ENCODE measurements around the gene GABRB2.
"Not testable (repeated sequence)": the region's sequence is repeated elsewhere in the genome, so short reads cannot be mapped to it uniquely, and the experiment has no call there.

GABRB2 gene

GRCh38 chr5:161385027-161385426 is 161.5 kb downstream of the GABRB2 start:
- DNase-seq: no peak

- no peak for DNase-seq
Observed at GRCh38 chr5:161382685-161383084, 163.8 kb downstream of the GABRB2 start.

- DNase-seq: no peak
Observed at GRCh38 chr5:161380486-161380885, 166.0 kb downstream of the GABRB2 start.

- DNase-seq: no peak
Observed at GRCh38 chr5:161378701-161379100, 167.8 kb downstream of the GABRB2 start.

- DNase-seq: no peak
Observed at GRCh38 chr5:161376034-161376433, 170.5 kb downstream of the GABRB2 start.

GRCh38 chr5:161373345-161373707 is 173.2 kb downstream of the GABRB2 start:
- DNase-seq: no peak

GRCh38 chr5:161372682-161373344 is 173.7 kb downstream of the GABRB2 start:
- DNase-seq: no peak

- no peak for DNase-seq
Observed at GRCh38 chr5:161369022-161369421, 177.5 kb downstream of the GABRB2 start.

GRCh38 chr5:161358446-161358845 is 188.1 kb downstream of the GABRB2 start:
- DNase-seq: no peak

- DNase-seq: no peak
Observed at GRCh38 chr5:161344234-161344633, 202.3 kb downstream of the GABRB2 start.

- no peak for DNase-seq
Observed at GRCh38 chr5:161342886-161343285, 203.6 kb downstream of the GABRB2 start.

GRCh38 chr5:161340012-161340411 is 206.5 kb downstream of the GABRB2 start:
- no peak for DNase-seq

- DNase-seq: no peak
Observed at GRCh38 chr5:161333194-161333880, 213.2 kb downstream of the GABRB2 start.

GRCh38 chr5:161332343-161332742 is 214.2 kb downstream of the GABRB2 start:
- DNase-seq: no peak

- no peak for DNase-seq
Observed at GRCh38 chr5:161314033-161314432, 232.5 kb downstream of the GABRB2 start.

GRCh38 chr5:161312882-161313281 is 233.6 kb downstream of the GABRB2 start:
- no peak for DNase-seq

- DNase-seq: no peak
Observed at GRCh38 chr5:161311965-161312364, 234.6 kb downstream of the GABRB2 start.

GRCh38 chr5:161311146-161311708 is 235.3 kb downstream of the GABRB2 start:
- DNase-seq: no peak

GRCh38 chr5:161306351-161306995 is 240.1 kb downstream of the GABRB2 start:
- DNase-seq: no peak

- DNase-seq: no peak
Observed at GRCh38 chr5:161305601-161306000, 240.9 kb downstream of the GABRB2 start.

- no peak for DNase-seq
Observed at GRCh38 chr5:161302559-161302958, 244.0 kb downstream of the GABRB2 start.

GRCh38 chr5:161301586-161301985 is 244.9 kb downstream of the GABRB2 start:
- no peak for DNase-seq

GRCh38 chr5:161299053-161299452 is 247.5 kb downstream of the GABRB2 start:
- DNase-seq: no peak

- not testable (repeated sequence) for DNase-seq
Observed at GRCh38 chr5:161297388-161297787, 249.1 kb downstream of the GABRB2 start.

All from activated CD4-positive, alpha-beta T cell treated with anti-CD3 and anti-CD28 coated beads, Interleukin-2, amount 50 U/mL, for 16 hours (primary cell).